IgD-negative memory B cell (primary cell): ENCODE data around the gene LMCD1. TPM values are rescaled to one million over a fixed set of nuclear protein-coding genes. Genes with fewer than 3 reads are reported as not detected.

Source experiments
- H3K27ac Mint-ChIP-seq, 3 donors: one replicate each; pipeline ENCODE4 v1.8.0; 2020 to 2022; ENCODE audit warnings: mild to moderate bottlenecking in 3 of 3, mixed read lengths in 3 of 3, moderate library complexity in 1 of 3
- H3K27me3 Mint-ChIP-seq: one replicate; pipeline ENCODE4 v1.8.0; 2021; ENCODE audit warnings: mixed read lengths
- H3K36me3 Mint-ChIP-seq: one replicate; pipeline ENCODE4 v1.8.0; 2020; ENCODE audit warnings: mild to moderate bottlenecking, mixed read lengths
- H3K4me1 Mint-ChIP-seq, 3 donors: one replicate each; pipeline ENCODE4 v1.8.0; 2020 to 2022; ENCODE audit warnings: mixed read lengths in 3 of 3, mild to moderate bottlenecking in 1 of 3
- H3K4me3 Mint-ChIP-seq, 4 donors: one replicate each; pipeline ENCODE4 v1.8.0; 2020 to 2022; ENCODE audit warnings: mild to moderate bottlenecking in 4 of 4, mixed read lengths in 4 of 4, moderate library complexity in 3 of 4
- H3K9me3 Mint-ChIP-seq, 3 donors: one replicate each; pipeline ENCODE4 v1.8.0; 2020 to 2021; ENCODE audit warnings: mixed read lengths in 3 of 3, mild to moderate bottlenecking in 1 of 3
- polyA plus RNA-seq: library from polyadenylated mRNA; unstranded; fragments of 300-500 nt; fragmentation: Illumina TruSeq; gene quantifications from one replicate; pipeline ENCODE4 v1.2.3, GENCODE V29; 2021

LMCD1 gene
- polyA plus RNA-seq, 1 donor from 2014 or later = 4.8 TPM

- Mint-ChIP-seq H3K4me3 (no peak overlapping the region), H3K9me3 (no peaks in the 10 kb centered on the region), H3K27ac (no peak overlapping the region), H3K4me1 (peaks cover 28 to 31% (median 29%) of the 10 kb centered on the region in 3 donors), H3K36me3 (peaks cover 2% of the 10 kb centered on the region), H3K27me3 (no peaks in the 10 kb centered on the region)
These were observed 5.9 kb downstream of the LMCD1 start for GRCh38 chr3:8507496-8507895.

- Mint-ChIP-seq H3K4me1 (peaks cover 5 to 7% (median 5%) of the 10 kb centered on the region in 3 donors), H3K27me3 (no peaks in the 10 kb centered on the region), H3K36me3 (peaks cover under 1% of the 10 kb centered on the region), H3K9me3 (peaks cover 0 to 1% (median 0%) of the 10 kb centered on the region in 3 donors), H3K4me3 (no peak overlapping the region), H3K27ac (no peak overlapping the region)
These were observed 8.3 kb downstream of the LMCD1 start for GRCh38 chr3:8509961-8510360.

GRCh38 chr3:8512234-8512633, 10.6 kb downstream of the LMCD1 start:
- no peak overlapping the region for H3K4me3 Mint-ChIP-seq

GRCh38 chr3:8516047-8516661, 14.5 kb downstream of the LMCD1 start:
- peaks cover 0 to 3% (median 0%) of the 10 kb centered on the region in 3 donors for H3K4me1 Mint-ChIP-seq
- H3K27ac Mint-ChIP-seq = no peak overlapping the region
- no peaks in the 10 kb centered on the region for H3K36me3 Mint-ChIP-seq
- peaks cover 0 to 1% (median 0%) of the 10 kb centered on the region in 3 donors for H3K9me3 Mint-ChIP-seq
- no peak overlapping the region for H3K4me3 Mint-ChIP-seq
- peaks cover 2% of the 10 kb centered on the region for H3K27me3 Mint-ChIP-seq

More at GRCh38 chr3:8512234-8512633, 10.6 kb downstream of the LMCD1 start:
- peaks cover 0 to 7% (median 0%) of the 10 kb centered on the region in 3 donors for H3K4me1 Mint-ChIP-seq
- H3K9me3 Mint-ChIP-seq = peaks cover 0 to 1% (median 0%) of the 10 kb centered on the region in 3 donors
- no peaks in the 10 kb centered on the region for H3K36me3 Mint-ChIP-seq
- peaks cover 2% of the 10 kb centered on the region for H3K27me3 Mint-ChIP-seq
- no peak overlapping the region for H3K27ac Mint-ChIP-seq

GRCh38 chr3:8516783-8517182, 15.2 kb downstream of the LMCD1 start:
- Mint-ChIP-seq H3K27ac (no peak overlapping the region), H3K4me3 (no peak overlapping the region), H3K36me3 (peaks cover 4% of the 10 kb centered on the region), H3K27me3 (peaks cover 2% of the 10 kb centered on the region), H3K9me3 (peaks cover 0 to 1% (median 0%) of the 10 kb centered on the region in 3 donors), H3K4me1 (peaks cover 0 to 3% (median 0%) of the 10 kb centered on the region in 3 donors)

- peaks cover 2% of the 10 kb centered on the region for H3K27me3 Mint-ChIP-seq
- H3K9me3 Mint-ChIP-seq = peaks cover 0 to 1% (median 0%) of the 10 kb centered on the region in 3 donors
- H3K36me3 Mint-ChIP-seq = peaks cover 4% of the 10 kb centered on the region
These were observed 15.9 kb downstream of the LMCD1 start for GRCh38 chr3:8517487-8517886.

GRCh38 chr3:8518138-8518537, 16.5 kb downstream of the LMCD1 start:
- peaks cover 0 to 3% (median 0%) of the 10 kb centered on the region in 3 donors for H3K4me1 Mint-ChIP-seq
- H3K4me3 Mint-ChIP-seq = no peak overlapping the region
- H3K36me3 Mint-ChIP-seq = peaks cover 4% of the 10 kb centered on the region
- H3K27ac Mint-ChIP-seq = no peak overlapping the region
- H3K27me3 Mint-ChIP-seq = peaks cover 2% of the 10 kb centered on the region
- peaks cover 0 to 1% (median 0%) of the 10 kb centered on the region in 3 donors for H3K9me3 Mint-ChIP-seq

More at GRCh38 chr3:8517487-8517886, 15.9 kb downstream of the LMCD1 start:
- H3K4me3 Mint-ChIP-seq = no peak overlapping the region
- peaks cover 0 to 3% (median 0%) of the 10 kb centered on the region in 3 donors for H3K4me1 Mint-ChIP-seq
- no peak overlapping the region for H3K27ac Mint-ChIP-seq

- H3K4me1 Mint-ChIP-seq = peaks cover 0 to 3% (median 0%) of the 10 kb centered on the region in 3 donors
- H3K4me3 Mint-ChIP-seq = no peak overlapping the region
- no peak overlapping the region for H3K27ac Mint-ChIP-seq
- H3K36me3 Mint-ChIP-seq = peaks cover 4% of the 10 kb centered on the region
- peaks cover 2% of the 10 kb centered on the region for H3K27me3 Mint-ChIP-seq
- H3K9me3 Mint-ChIP-seq = peaks cover 0 to under 1% (median 0%) of the 10 kb centered on the region in 3 donors
These were observed 17.5 kb downstream of the LMCD1 start for GRCh38 chr3:8519156-8519555.

GRCh38 chr3:8519774-8520448, 18.3 kb downstream of the LMCD1 start:
- H3K27me3 Mint-ChIP-seq = peaks cover 2% of the 10 kb centered on the region
- no peak overlapping the region for H3K27ac Mint-ChIP-seq
- H3K4me3 Mint-ChIP-seq = no peak overlapping the region
- peaks cover 0 to 3% (median 0%) of the 10 kb centered on the region in 3 donors for H3K4me1 Mint-ChIP-seq
- H3K9me3 Mint-ChIP-seq = no peaks in the 10 kb centered on the region
- peaks cover 4% of the 10 kb centered on the region for H3K36me3 Mint-ChIP-seq

GRCh38 chr3:8520816-8521403, 19.3 kb downstream of the LMCD1 start:
- Mint-ChIP-seq H3K27me3 (no peaks in the 10 kb centered on the region), H3K4me3 (no peak overlapping the region), H3K4me1 (no peaks in the 10 kb centered on the region), H3K36me3 (peaks cover 4% of the 10 kb centered on the region), H3K27ac (no peak overlapping the region), H3K9me3 (no peaks in the 10 kb centered on the region)

- H3K27ac Mint-ChIP-seq = no peak overlapping the region
- peaks cover 4% of the 10 kb centered on the region for H3K36me3 Mint-ChIP-seq
- no peaks in the 10 kb centered on the region for H3K27me3 Mint-ChIP-seq
- H3K4me1 Mint-ChIP-seq = no peaks in the 10 kb centered on the region
- H3K9me3 Mint-ChIP-seq = no peaks in the 10 kb centered on the region
- no peak overlapping the region for H3K4me3 Mint-ChIP-seq
These were observed 21.4 kb downstream of the LMCD1 start for GRCh38 chr3:8523041-8523440.

- H3K27me3 Mint-ChIP-seq = no peaks in the 10 kb centered on the region
- peaks cover 4% of the 10 kb centered on the region for H3K36me3 Mint-ChIP-seq
- H3K27ac Mint-ChIP-seq = no peak overlapping the region
- peaks cover 0 to 1% (median 0%) of the 10 kb centered on the region in 3 donors for H3K4me1 Mint-ChIP-seq
- H3K4me3 Mint-ChIP-seq = no peak overlapping the region
- H3K9me3 Mint-ChIP-seq = no peaks in the 10 kb centered on the region
These were observed 22.6 kb downstream of the LMCD1 start for GRCh38 chr3:8524249-8524648.

- Mint-ChIP-seq H3K27ac (no peak overlapping the region), H3K4me1 (peaks cover 0 to 1% (median 0%) of the 10 kb centered on the region in 3 donors), H3K4me3 (no peak overlapping the region), H3K36me3 (peaks cover 4% of the 10 kb centered on the region), H3K27me3 (no peaks in the 10 kb centered on the region), H3K9me3 (no peaks in the 10 kb centered on the region)
These were observed 23.2 kb downstream of the LMCD1 start for GRCh38 chr3:8524656-8525399.

GRCh38 chr3:8525893-8526292, 24.3 kb downstream of the LMCD1 start:
- Mint-ChIP-seq H3K9me3 (no peaks in the 10 kb centered on the region), H3K36me3 (peaks cover 4% of the 10 kb centered on the region), H3K27ac (no peak overlapping the region), H3K4me1 (peaks cover 0 to 1% (median 0%) of the 10 kb centered on the region in 3 donors), H3K27me3 (no peaks in the 10 kb centered on the region), H3K4me3 (no peak overlapping the region)

- Mint-ChIP-seq H3K27me3 (no peaks in the 10 kb centered on the region), H3K4me3 (no peak overlapping the region), H3K9me3 (no peaks in the 10 kb centered on the region), H3K27ac (no peak overlapping the region), H3K4me1 (peaks cover 0 to 1% (median 0%) of the 10 kb centered on the region in 3 donors), H3K36me3 (peaks cover 2% of the 10 kb centered on the region)
These were observed 27.6 kb downstream of the LMCD1 start for GRCh38 chr3:8529181-8529637.
